Neural cell (in vitro differentiated cells): ENCODE data around the gene SNX20.

Experiments
- CTCF ChIP-seq: fragments of 450-650 bp; IDR thresholded peaks from 2 replicates; pipeline ENCODE4 v1.5.1; 2014; ENCODE audit warnings: antibody characterized with exemption, mild to moderate bottlenecking, moderate library complexity; ENCODE audit not compliant: poor library complexity, severe bottlenecking
- SMC3 ChIP-seq: fragments of 450-650 bp; conservative IDR thresholded peaks from 2 replicates; pipeline ENCODE4 v1.6.1; 2014; ENCODE audit warnings: antibody characterized with exemption, mild to moderate bottlenecking, moderate library complexity; ENCODE audit not compliant: poor library complexity

- TF ChIP-seq SMC3 (no peak), CTCF (no peak)
Observed at GRCh38 chr16:50674831-50675230, 6.3 kb downstream of the SNX20 start.
